Measurements from ENCODE around the gene DDX6.
"Not testable (repeated sequence)": the region's sequence is repeated elsewhere in the genome, so short reads cannot be mapped to it uniquely, and the experiment has no call there.

GRCh38 chr11:118727001-118727720 lies 63.8 kb downstream of the DDX6 start:
- not testable (repeated sequence) for TF ChIP-seq NR3C1 (CRISPR knock-in tag; IDR thresholded peaks at IDR 0.05); ZBTB7A (IDR thresholded peaks at IDR 0.05; ENCODE audit: borderline replicate concordance, control insufficient read depth, low read depth, low read length); HNRNPH1 (optimal IDR thresholded peaks at IDR 0.05; ENCODE audit: low read depth, low read length); TEAD1 (CRISPR knock-in tag; IDR thresholded peaks at IDR 0.05); JUND (IDR thresholded peaks at IDR 0.05; ENCODE audit: borderline replicate concordance, low read depth, low read length); JUND (tag; IDR thresholded peaks at IDR 0.05; ENCODE audit: borderline replicate concordance, low read depth, low read length); GABPB1 (CRISPR knock-in tag; IDR thresholded peaks at IDR 0.05); MAFK (IDR thresholded peaks at IDR 0.05; ENCODE audit: low read length); E2F1 (CRISPR knock-in tag; IDR thresholded peaks at IDR 0.05); CTCF (IDR thresholded peaks at IDR 0.05 in 2 of 3, conservative IDR thresholded peaks at IDR 0.05 in 1 of 3; ENCODE audit: insufficient read depth in 2 of 3, low read depth in 1 of 3, low read length in 3 of 3); ETV1 (tag; conservative IDR thresholded peaks at IDR 0.05; ENCODE audit: low read depth); RERE (CRISPR knock-in tag; IDR thresholded peaks at IDR 0.05; ENCODE audit: borderline replicate concordance); ZNF431 (CRISPR knock-in tag; IDR thresholded peaks at IDR 0.05); SAFB2 (IDR thresholded peaks at IDR 0.05; ENCODE audit: borderline replicate concordance, low read depth, low read length, severe bottlenecking); POLR2AphosphoS5 (IDR thresholded peaks at IDR 0.05; ENCODE audit: control insufficient read depth, insufficient read depth, low read depth, low read length)

Data from K562 (cell line).